Hepatocyte (in vitro differentiated cells): ENCODE results near the gene WBP11. TPM values are rescaled to one million over a fixed set of nuclear protein-coding genes. Genes with fewer than 3 reads are reported as not detected.
"Not testable (repeated sequence)": the region's sequence is repeated elsewhere in the genome, so short reads cannot be mapped to it uniquely, and the experiment has no call there.

Source experiments
- DNase-seq: peaks from one replicate; pipeline ENCODE4 v3.0.0-alpha.2; 2016; ENCODE audit warnings: low spot score
- H2AFZ ChIP-seq: fragments of 200-600 bp; sonication (generic); 2 replicates; pipeline ENCODE4 v1.6.0; 2016; ENCODE audit warnings: antibody characterized with exemption, mild to moderate bottlenecking
- H3K27ac ChIP-seq: fragments of 200-600 bp; sonication (generic); 2 replicates; pipeline ENCODE4 v1.5.1; 2016; ENCODE audit warnings: mild to moderate bottlenecking
- H3K27me3 ChIP-seq: fragments of 200-600 bp; sonication (generic); 2 replicates; pipeline ENCODE4 v1.6.1; 2016
- H3K36me3 ChIP-seq: fragments of 200-600 bp; sonication (generic); replicated peaks from 2 replicates; pipeline ENCODE4 v1.5.1; 2016; ENCODE audit warnings: low read depth; ENCODE audit not compliant: insufficient read depth
- H3K4me1 ChIP-seq: fragments of 200-600 bp; sonication (generic); 2 replicates; pipeline ENCODE4 v1.5.1; 2016; ENCODE audit warnings: mild to moderate bottlenecking, moderate library complexity; ENCODE audit not compliant: insufficient read depth
- H3K4me2 ChIP-seq: fragments of 200-600 bp; sonication (generic); 2 replicates; pipeline ENCODE4 v1.6.0; 2016
- H3K4me3 ChIP-seq: fragments of 200-600 bp; sonication (generic); 2 replicates; pipeline ENCODE4 v1.5.1; 2016; ENCODE audit warnings: mild to moderate bottlenecking
- H3K79me2 ChIP-seq: fragments of 200-600 bp; sonication (generic); 2 replicates; pipeline ENCODE4 v1.6.0; 2017; ENCODE audit warnings: mild to moderate bottlenecking
- H3K9me2 ChIP-seq: fragments of 200-600 bp; sonication (generic); replicated peaks from 2 replicates; pipeline ENCODE4 v1.6.0; 2017; ENCODE audit warnings: mild to moderate bottlenecking; ENCODE audit not compliant: insufficient read depth
- H3K9me3 ChIP-seq: fragments of 200-600 bp; sonication (generic); 2 replicates; pipeline ENCODE4 v1.5.1; 2016; ENCODE audit warnings: low read depth, mild to moderate bottlenecking
- H4K20me1 ChIP-seq: fragments of 200-600 bp; sonication (generic); 2 replicates; pipeline ENCODE4 v1.6.0; 2016; ENCODE audit warnings: mild to moderate bottlenecking; ENCODE audit not compliant: insufficient read depth, poor library complexity, severe bottlenecking
- EZH2 ChIP-seq: fragments of 200-600 bp; sonication (generic); IDR thresholded peaks from 2 replicates; pipeline ENCODE4 v1.6.1; 2016; ENCODE audit warnings: antibody characterized with exemption, mild to moderate bottlenecking, borderline replicate concordance
- EZH2phosphoT487 ChIP-seq: fragments of 200-600 bp; sonication (generic); IDR thresholded peaks from one replicate; pipeline ENCODE4 v1.6.1; 2018; ENCODE audit warnings: antibody characterized with exemption, mild to moderate bottlenecking, low read depth, moderate library complexity; ENCODE audit not compliant: unreplicated experiment, severe bottlenecking
- WGBS: methylation state at CpG from one replicate; pipeline ENCODE4 v1.1.6; 2016; ENCODE audit warnings: low lambda C conversion rate; ENCODE audit errors: missing lambda C conversion rate; 5-methylcytosine and 5-hydroxymethylcytosine counted together
- polyA plus RNA-seq: library from polyadenylated mRNA; unstranded; fragments of >200 nt; fragmentation: Nextera tagmentation; extraction: Ambion mirVana; gene quantifications from 2 replicates; pipeline ENCODE4 v1.2.1, GENCODE V29; 2016
- total RNA-seq: library from RNA; depleted of rRNA; stranded (reverse); fragments of >200 nt; gene quantifications from 2 replicates; pipeline ENCODE4 v1.2.3, GENCODE V29; 2014
- TF ChIP-seq, protein P1 (sequence below): fragments of 200-600 bp; sonication (generic); IDR thresholded peaks from 2 replicates; pipeline ENCODE4 v1.5.1; 2016; ENCODE audit warnings: antibody characterized with exemption, mild to moderate bottlenecking; ENCODE audit not compliant: poor library complexity

The WBP11 gene
- total and polyA plus RNA-seq, 2 experiments from 2014 or later: 26.6 to 39.3 TPM

DNA sequence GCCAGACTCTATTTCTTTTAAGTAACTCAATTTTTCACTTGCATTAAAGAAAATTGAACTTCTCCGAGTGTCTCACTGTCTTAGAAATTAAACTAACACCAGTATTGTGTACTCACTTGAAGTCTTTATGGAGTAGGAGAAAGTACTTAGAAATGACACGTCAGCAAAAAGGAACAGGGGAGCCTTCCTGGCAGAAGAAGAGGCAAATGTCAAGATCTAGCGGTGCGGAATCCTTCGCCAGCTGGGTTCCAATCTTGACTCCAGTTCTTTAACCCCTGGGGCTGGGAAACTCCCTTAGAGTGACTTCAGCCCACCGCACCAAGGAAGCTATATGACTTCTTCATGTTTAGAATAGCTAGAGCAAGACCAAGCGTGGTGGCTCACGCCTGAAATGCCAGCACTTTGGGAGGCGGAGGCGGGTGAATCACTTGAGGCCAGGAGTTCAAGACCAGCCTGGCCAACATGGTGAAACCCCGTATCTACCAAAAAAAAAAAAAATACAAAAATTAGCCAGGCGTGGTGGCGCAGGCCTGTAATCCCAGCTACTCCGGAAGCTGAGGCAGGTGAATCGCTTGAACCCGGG is 34.4 kb downstream of the WBP11 start:
- Histone ChIP-seq H3K4me2 (peak overlapping the region; percentile 73), H3K4me3 (peak overlapping the region; percentile 60), H3K36me3 (no peaks in the 10 kb centered on the region), H4K20me1 (peaks cover 38% of the 10 kb centered on the region), H3K9me3 (no peaks in the 10 kb centered on the region), H3K27ac (peak overlapping the region; percentile 90), H2AFZ (no peak overlapping the region), H3K27me3 (no peaks in the 10 kb centered on the region), H3K79me2 (peaks cover 78% of the 10 kb centered on the region), H3K9me2 (no peaks in the 10 kb centered on the region), H3K4me1 (peaks cover 12% of the 10 kb centered on the region)
- TF ChIP-seq EZH2: no peak
- TF ChIP-seq, protein P1, sequence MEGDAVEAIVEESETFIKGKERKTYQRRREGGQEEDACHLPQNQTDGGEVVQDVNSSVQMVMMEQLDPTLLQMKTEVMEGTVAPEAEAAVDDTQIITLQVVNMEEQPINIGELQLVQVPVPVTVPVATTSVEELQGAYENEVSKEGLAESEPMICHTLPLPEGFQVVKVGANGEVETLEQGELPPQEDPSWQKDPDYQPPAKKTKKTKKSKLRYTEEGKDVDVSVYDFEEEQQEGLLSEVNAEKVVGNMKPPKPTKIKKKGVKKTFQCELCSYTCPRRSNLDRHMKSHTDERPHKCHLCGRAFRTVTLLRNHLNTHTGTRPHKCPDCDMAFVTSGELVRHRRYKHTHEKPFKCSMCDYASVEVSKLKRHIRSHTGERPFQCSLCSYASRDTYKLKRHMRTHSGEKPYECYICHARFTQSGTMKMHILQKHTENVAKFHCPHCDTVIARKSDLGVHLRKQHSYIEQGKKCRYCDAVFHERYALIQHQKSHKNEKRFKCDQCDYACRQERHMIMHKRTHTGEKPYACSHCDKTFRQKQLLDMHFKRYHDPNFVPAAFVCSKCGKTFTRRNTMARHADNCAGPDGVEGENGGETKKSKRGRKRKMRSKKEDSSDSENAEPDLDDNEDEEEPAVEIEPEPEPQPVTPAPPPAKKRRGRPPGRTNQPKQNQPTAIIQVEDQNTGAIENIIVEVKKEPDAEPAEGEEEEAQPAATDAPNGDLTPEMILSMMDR: no peak
- TF ChIP-seq EZH2phosphoT487: no peak
- 30% methylated on average over 15 of the region's 16 CpGs for WGBS
- peak; percentile 43 for DNase-seq

DNA sequence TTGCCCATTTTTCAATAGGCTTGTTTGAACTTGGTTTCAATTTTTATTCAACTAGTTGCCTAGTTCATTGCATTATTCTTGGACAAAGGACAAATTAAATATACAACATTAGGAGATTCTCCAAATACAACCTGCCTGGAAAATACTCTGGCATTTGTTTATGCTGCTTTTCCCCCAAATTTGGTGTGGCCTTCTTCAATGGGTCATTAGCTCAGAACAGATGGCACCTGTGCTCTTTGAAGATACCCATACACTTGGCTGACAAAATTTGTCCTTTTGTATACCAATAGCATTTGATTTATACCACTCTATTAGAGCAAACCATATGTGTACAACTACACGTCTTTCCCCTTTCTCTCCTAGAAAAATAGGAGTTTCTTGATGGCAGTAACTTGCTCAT is 35.7 kb downstream of the WBP11 start:
- no peak for DNase-seq
- Histone ChIP-seq H4K20me1 (peaks cover 38% of the 10 kb centered on the region), H3K4me1 (peaks cover 12% of the 10 kb centered on the region), H3K4me2 (peak overlapping the region; percentile 73), H3K9me3 (no peaks in the 10 kb centered on the region), H3K36me3 (no peaks in the 10 kb centered on the region), H3K79me2 (peaks cover 86% of the 10 kb centered on the region), H2AFZ (no peak overlapping the region), H3K9me2 (no peaks in the 10 kb centered on the region), H3K27ac (peak overlapping the region; percentile 90), H3K4me3 (peak overlapping the region; percentile 60), H3K27me3 (no peaks in the 10 kb centered on the region)
- TF ChIP-seq, protein P1: no peak
- TF ChIP-seq EZH2phosphoT487: no peak
- WGBS: 79% methylated on average over 1 of the region's 1 CpG

DNA sequence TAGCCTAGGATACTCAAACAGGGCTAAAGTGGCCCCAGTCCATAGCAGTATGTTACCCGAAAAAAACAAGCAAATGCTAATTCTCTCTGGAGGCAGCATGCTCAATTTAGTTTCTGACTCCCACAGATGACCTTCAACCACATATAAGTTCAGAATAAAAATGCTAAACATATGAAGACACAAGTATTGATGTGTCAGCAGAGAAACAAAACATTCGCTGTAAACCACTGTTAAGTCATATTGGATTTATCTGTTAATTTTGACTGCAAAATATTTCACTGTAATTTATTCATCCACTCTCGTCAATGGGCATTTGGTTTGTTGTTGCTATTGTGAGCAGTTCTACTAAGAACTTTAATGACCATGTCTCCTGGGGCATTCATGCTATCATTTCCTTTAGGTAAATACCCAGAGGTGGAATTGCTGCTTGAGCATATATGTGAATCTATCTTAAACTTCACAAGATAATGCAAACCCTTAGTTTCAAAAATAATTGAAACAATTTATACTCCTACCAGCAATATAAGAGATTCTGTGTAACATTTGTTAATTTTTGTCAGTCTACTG is 36.5 kb downstream of the WBP11 start:
- Histone ChIP-seq H3K36me3 (no peaks in the 10 kb centered on the region), H3K27me3 (no peaks in the 10 kb centered on the region), H3K4me1 (peaks cover 5% of the 10 kb centered on the region), H3K4me3 (no peak overlapping the region), H3K27ac (peak overlapping the region; percentile 35), H4K20me1 (peaks cover 38% of the 10 kb centered on the region), H2AFZ (no peak overlapping the region), H3K9me3 (no peaks in the 10 kb centered on the region), H3K79me2 (peaks cover 91% of the 10 kb centered on the region), H3K4me2 (peak overlapping the region; percentile 73), H3K9me2 (no peaks in the 10 kb centered on the region)
- TF ChIP-seq EZH2: no peak
- TF ChIP-seq, protein P1: no peak
- TF ChIP-seq EZH2phosphoT487: no peak
- WGBS: 98% methylated on average over 3 of the region's 3 CpGs
- no peak for DNase-seq

DNA sequence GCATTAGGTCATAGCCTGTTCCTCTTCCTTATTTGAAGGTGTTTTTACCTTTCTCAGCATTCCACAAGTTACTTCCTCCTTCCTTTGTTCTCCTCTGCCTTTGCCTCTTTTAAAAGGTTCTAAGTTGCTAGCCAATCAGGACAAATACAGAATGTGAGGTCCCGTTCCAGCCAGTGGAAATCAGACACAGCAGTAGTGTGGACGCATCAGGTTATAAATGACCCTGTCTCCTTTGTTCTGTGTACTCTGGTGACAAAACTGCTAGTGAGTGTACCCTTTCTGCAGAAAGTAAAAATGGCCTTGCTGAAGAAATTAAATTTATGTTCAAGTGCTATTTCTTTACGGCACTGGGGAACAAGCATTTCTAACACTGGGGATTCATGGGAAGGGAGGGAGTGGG is 37.3 kb downstream of the WBP11 start:
- not testable (repeated sequence) for DNase-seq, H2AFZ ChIP-seq, H3K36me3 ChIP-seq, H3K4me3 ChIP-seq, H3K9me2 ChIP-seq, H3K9me3 ChIP-seq, H3K4me1 ChIP-seq, H3K27me3 ChIP-seq
- 75% methylated on average over 3 of the region's 3 CpGs for WGBS
- H3K27ac ChIP-seq: peak overlapping the region; percentile 35
- peaks cover 91% of the 10 kb centered on the region for H3K79me2 ChIP-seq
- H3K4me2 ChIP-seq: peak overlapping the region; percentile 73
- peaks cover 38% of the 10 kb centered on the region for H4K20me1 ChIP-seq
